Gastrocnemius medialis (tissue), 4 donors: ENCODE measurements around the gene POLR3K.

ENCODE experiments used
- CTCF ChIP-seq, 5 experiments: fragments of 450-650 bp in 3 of 5; fragments of 200-600 bp in 2 of 5; sonication (generic) in 2 of 5; IDR thresholded peaks in 4 of 5; conservative IDR thresholded peaks in 1 of 5; 1 replicate in 4 of 5; 2 replicates in 1 of 5; pipeline ENCODE4 v1.5.1; 2016 to 2019; ENCODE audit warnings: antibody characterized with exemption in 5 of 5, mild to moderate bottlenecking in 3 of 5, moderate library complexity in 3 of 5
- POLR2A ChIP-seq, 2 donors: fragments of 450-650 bp; IDR thresholded peaks; one replicate each; pipeline ENCODE4 v1.6.1; 2017; ENCODE audit warnings: antibody characterized with exemption in 2 of 2, mild to moderate bottlenecking in 2 of 2, moderate library complexity in 2 of 2

GRCh38 chr16:100989-101388 lies 47.6 kb upstream of the POLR3K start:
- TF ChIP-seq CTCF (IDR thresholded peaks at IDR 0.05 in 4 of 5, conservative IDR thresholded peaks at IDR 0.05 in 1 of 5) (no peak), POLR2A (IDR thresholded peaks at IDR 0.05) (no peak)
